ENCODE results near the gene MAPRE3.

The MAPRE3 gene

GRCh38 chr2:26975102-26975501 lies 4.7 kb downstream of the MAPRE3 start:
- no peak for TF ChIP-seq CTCF (IDR thresholded peaks at IDR 0.05; ENCODE audit: insufficient read depth, low read depth, low read length, missing control alignments)
- no peak overlapping the region for H3K4me3 ChIP-seq (ENCODE audit: low read depth, low read length)
- DNase-seq (ENCODE audit: low read depth) = no peak

GRCh38 chr2:26975656-26976055 lies 5.2 kb downstream of the MAPRE3 start:
- H3K4me3 ChIP-seq (ENCODE audit: low read depth, low read length) = no peak overlapping the region
- no peak for TF ChIP-seq CTCF (IDR thresholded peaks at IDR 0.05; ENCODE audit: insufficient read depth, low read depth, low read length, missing control alignments)
- no peak for DNase-seq (ENCODE audit: low read depth)

GRCh38 chr2:26976237-26976636 lies 5.8 kb downstream of the MAPRE3 start:
- DNase-seq (ENCODE audit: low read depth) = no peak
- no peak overlapping the region for H3K4me3 ChIP-seq (ENCODE audit: low read depth, low read length)
- no peak for TF ChIP-seq CTCF (IDR thresholded peaks at IDR 0.05; ENCODE audit: insufficient read depth, low read depth, low read length, missing control alignments)

GRCh38 chr2:26977012-26977411 lies 6.6 kb downstream of the MAPRE3 start:
- no peak overlapping the region for H3K4me3 ChIP-seq (ENCODE audit: low read depth, low read length)
- TF ChIP-seq CTCF (IDR thresholded peaks at IDR 0.05; ENCODE audit: insufficient read depth, low read depth, low read length, missing control alignments) = no peak
- no peak for DNase-seq (ENCODE audit: low read depth)

- no peak for TF ChIP-seq CTCF (IDR thresholded peaks at IDR 0.05; ENCODE audit: insufficient read depth, low read depth, low read length, missing control alignments)
- H3K4me3 ChIP-seq (ENCODE audit: low read depth, low read length) = no peak overlapping the region
- no peak for DNase-seq (ENCODE audit: low read depth)
Observed at GRCh38 chr2:26978061-26978596, 7.7 kb downstream of the MAPRE3 start.

- TF ChIP-seq CTCF (IDR thresholded peaks at IDR 0.05; ENCODE audit: insufficient read depth, low read depth, low read length, missing control alignments) = no peak
- DNase-seq (ENCODE audit: low read depth) = no peak
- H3K4me3 ChIP-seq (ENCODE audit: low read depth, low read length) = no peak overlapping the region
Observed at GRCh38 chr2:26979741-26980140, 9.3 kb downstream of the MAPRE3 start.

- no peak for DNase-seq (ENCODE audit: low read depth)
- TF ChIP-seq CTCF (IDR thresholded peaks at IDR 0.05; ENCODE audit: insufficient read depth, low read depth, low read length, missing control alignments) = no peak
- H3K4me3 ChIP-seq (ENCODE audit: low read depth, low read length) = no peak overlapping the region
Observed at GRCh38 chr2:26980971-26981370, 10.5 kb downstream of the MAPRE3 start.
